ENCODE data around the gene MYO3B.

The MYO3B gene

GRCh38 chr2:170191166-170191866, 13.4 kb downstream of the MYO3B start:
- no peak overlapping the region for H3K4me3 ChIP-seq (ENCODE audit: low read depth, low read length)
- CTCF ChIA-PET = no interaction called here
- POLR2A ChIA-PET = no interaction called here
- H3K4me1 ChIP-seq (ENCODE audit: control insufficient read depth, insufficient read depth, low read length) = no peaks in the 10 kb centered on the region
- no peaks in the 10 kb centered on the region for H3K36me3 ChIP-seq (ENCODE audit: control insufficient read depth in 2 of 2, insufficient read depth in 1 of 2, low read length in 2 of 2)
- H3K27ac ChIP-seq (ENCODE audit: extremely low read depth, low read depth, low read length) = no peak overlapping the region
- no peak for TF ChIP-seq HOXA7 (CRISPR knock-in tag; IDR thresholded peaks at IDR 0.05; ENCODE audit: borderline replicate concordance)
- TF ChIP-seq ZNF513 (tag by site-specific recombination; IDR thresholded peaks at IDR 0.05) = no peak
- TF ChIP-seq ZNF174 (tag by site-specific recombination; IDR thresholded peaks at IDR 0.05) = no peak
- no peak for TF ChIP-seq ZNF18 (tag by site-specific recombination; IDR thresholded peaks at IDR 0.05)
- no peak for TF ChIP-seq ZNF610 (tag by site-specific recombination; IDR thresholded peaks at IDR 0.05; ENCODE audit: borderline replicate concordance)
- TF ChIP-seq ZNF677 (tag by site-specific recombination; IDR thresholded peaks at IDR 0.05) = no peak
- TF ChIP-seq ZSCAN4 (tag by site-specific recombination; IDR thresholded peaks at IDR 0.05) = no peak
- no peak for TF ChIP-seq ZFP41 (tag by site-specific recombination; IDR thresholded peaks at IDR 0.05; ENCODE audit: borderline replicate concordance)
- TF ChIP-seq ZNF830 (tag by site-specific recombination; IDR thresholded peaks at IDR 0.05; ENCODE audit: low read depth) = no peak
- no peak for TF ChIP-seq ELK4 (IDR thresholded peaks at IDR 0.05; ENCODE audit: borderline replicate concordance, low read depth, low read length)
- no peaks in the 10 kb centered on the region for H3K9me3 ChIP-seq (ENCODE audit: control insufficient read depth, insufficient read depth, low read depth, low read length)

GRCh38 chr2:170196963-170197362, 19.0 kb downstream of the MYO3B start:
- CTCF ChIA-PET = no interaction called here
- H3K36me3 ChIP-seq (ENCODE audit: control insufficient read depth in 2 of 2, insufficient read depth in 1 of 2, low read length in 2 of 2) = no peaks in the 10 kb centered on the region
- no peak overlapping the region for H3K27ac ChIP-seq (ENCODE audit: extremely low read depth, low read depth, low read length)
- POLR2A ChIA-PET = no interaction called here
- no peaks in the 10 kb centered on the region for H3K4me1 ChIP-seq (ENCODE audit: control insufficient read depth, insufficient read depth, low read length)
- no peak for TF ChIP-seq ZSCAN23 (tag by site-specific recombination; IDR thresholded peaks at IDR 0.05)
- no peak for TF ChIP-seq ZNF580 (tag by site-specific recombination; IDR thresholded peaks at IDR 0.05)
- no peaks in the 10 kb centered on the region for H3K9me3 ChIP-seq (ENCODE audit: control insufficient read depth, insufficient read depth, low read depth, low read length)
- no peak overlapping the region for H3K4me3 ChIP-seq (ENCODE audit: low read depth, low read length)

- ChIA-PET CTCF (no interaction called here), POLR2A (no interaction called here)
- no peak for TF ChIP-seq PRDM2 (tag by site-specific recombination; IDR thresholded peaks at IDR 0.05; ENCODE audit: borderline replicate concordance)
- TF ChIP-seq KLF9 (tag by site-specific recombination; IDR thresholded peaks at IDR 0.05; ENCODE audit: low read depth) = no peak
- TF ChIP-seq ZNF571 (tag by site-specific recombination; IDR thresholded peaks at IDR 0.05) = no peak
- no peak for TF ChIP-seq GFI1B (tag by site-specific recombination; IDR thresholded peaks at IDR 0.05)
- TF ChIP-seq ZNF169 (tag by site-specific recombination; IDR thresholded peaks at IDR 0.05) = no peak
- no peak for TF ChIP-seq MYNN (tag by site-specific recombination; IDR thresholded peaks at IDR 0.05; ENCODE audit: borderline replicate concordance)
- TF ChIP-seq ZBTB21 (tag by site-specific recombination; IDR thresholded peaks at IDR 0.05) = no peak
- TF ChIP-seq ZNF350 (tag by site-specific recombination; IDR thresholded peaks at IDR 0.05) = no peak
These were observed 23.3 kb downstream of the MYO3B start for GRCh38 chr2:170201275-170201674.

More at GRCh38 chr2:170201275-170201674, 23.3 kb downstream of the MYO3B start:
- no peaks in the 10 kb centered on the region for H3K4me1 ChIP-seq (ENCODE audit: control insufficient read depth, insufficient read depth, low read length)
- H3K27ac ChIP-seq (ENCODE audit: extremely low read depth, low read depth, low read length) = no peak overlapping the region
- H3K36me3 ChIP-seq (ENCODE audit: control insufficient read depth in 2 of 2, insufficient read depth in 1 of 2, low read length in 2 of 2) = no peaks in the 10 kb centered on the region
- H3K4me3 ChIP-seq (ENCODE audit: low read depth, low read length) = no peak overlapping the region
- H3K9me3 ChIP-seq (ENCODE audit: control insufficient read depth, insufficient read depth, low read depth, low read length) = no peaks in the 10 kb centered on the region

All from HEK293 (cell line).